NCI-H82 (cell line): ENCODE results near the gene SF3B5.
A peak's percentile ranks its signal among the peaks of the same experiment; 100 is the strongest.
"Not testable (repeated sequence)": the region's sequence is repeated elsewhere in the genome, so short reads cannot be mapped to it uniquely, and the experiment has no call there.

Experiments used
- DNase-seq: peaks from one replicate; lab custom pipeline; 2025; lab: John Stamatoyannopoulos, UW

The SF3B5 gene

DNA sequence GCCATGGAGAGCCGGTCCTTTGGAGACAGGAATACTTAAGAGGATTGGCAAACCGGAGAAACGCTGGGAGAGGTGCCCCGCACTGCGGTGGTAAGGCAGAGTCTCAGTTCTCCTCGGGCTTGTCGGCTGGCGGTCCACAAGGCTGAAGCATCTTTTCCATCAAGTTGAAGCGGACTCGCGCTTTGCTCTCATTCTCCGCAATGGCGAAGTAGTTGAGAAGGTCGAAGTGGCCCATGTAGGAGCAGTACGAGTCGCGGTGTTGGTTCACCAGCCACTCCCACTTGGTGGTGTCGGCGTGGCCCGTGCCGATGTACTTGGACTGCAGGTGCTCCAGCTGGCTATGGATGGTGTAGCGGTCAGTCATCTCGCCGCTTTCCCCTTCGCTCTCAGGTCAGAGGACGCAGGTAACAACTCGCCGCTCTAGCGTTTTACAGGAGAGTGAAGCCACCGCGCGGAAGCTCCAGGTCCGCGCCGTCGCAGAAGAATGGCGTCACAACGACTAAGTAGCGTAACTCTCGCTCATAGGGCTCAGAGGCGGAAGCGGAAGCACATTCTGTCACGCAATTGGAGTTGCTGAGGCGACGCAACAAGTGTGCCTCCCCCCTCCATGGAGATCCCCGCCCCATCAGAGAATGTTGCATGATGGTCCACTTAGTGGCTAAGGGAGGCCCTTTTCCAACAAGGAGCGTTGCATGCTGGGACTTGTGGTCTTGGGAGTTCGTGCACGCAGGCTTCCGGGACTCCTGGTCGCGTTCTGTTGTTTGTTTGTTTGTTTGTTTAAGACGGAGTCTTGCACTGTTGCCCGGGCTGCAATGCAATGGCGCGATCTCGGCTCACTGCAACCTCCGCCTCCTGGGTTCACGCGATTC, at the start of gene SF3B5:
Gene SF3B5 (minus strand): TSS at position 440 of the 869 bp plus-strand sequence. CDS start 76 bp downstream, at position 364.
- peak; percentile 100 for DNase-seq

GRCh38 chr6:144144996-144145395, 49.6 kb upstream of the SF3B5 start:
- DNase-seq = no peak

DNA sequence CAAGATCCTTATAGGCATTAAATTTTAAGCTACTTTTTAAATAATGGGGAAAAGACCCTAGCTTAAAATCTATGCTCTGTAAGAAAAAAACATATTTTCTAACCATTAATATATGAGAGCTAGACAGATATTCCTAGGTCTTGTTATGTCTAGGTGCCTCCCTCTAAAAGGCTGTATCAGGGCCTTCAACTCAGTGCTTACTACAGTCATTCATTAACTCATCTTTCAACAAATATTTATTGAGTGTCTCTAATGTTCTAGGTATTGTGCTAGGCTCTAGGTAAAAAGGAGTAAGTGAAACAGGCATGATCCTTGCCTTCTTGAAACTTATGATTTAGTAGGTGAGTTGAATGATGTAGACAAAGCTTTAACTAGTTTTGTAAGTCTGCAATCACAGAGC, 48.5 kb upstream of the SF3B5 start:
- no peak for DNase-seq

GRCh38 chr6:144143106-144143505, 47.7 kb upstream of the SF3B5 start:
- no peak for DNase-seq

DNA sequence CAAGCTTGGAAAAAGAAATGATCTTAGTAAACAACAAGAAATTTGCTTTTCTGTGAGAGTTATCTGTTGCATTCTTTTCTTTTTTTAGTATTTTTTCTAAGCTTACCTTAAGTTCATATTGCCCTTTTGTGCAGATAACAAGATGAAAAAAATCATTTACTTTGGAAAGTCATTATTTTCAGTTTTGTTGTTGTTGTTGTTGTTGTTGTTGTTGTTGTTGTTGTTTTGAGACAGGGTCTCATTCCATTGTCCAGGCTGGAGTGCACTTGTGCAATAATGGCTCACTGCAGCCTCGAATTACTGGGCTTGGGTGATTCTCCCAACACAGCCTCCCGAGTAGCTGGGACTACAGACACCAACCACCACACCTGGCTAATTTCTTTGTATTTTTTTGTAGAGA, 46.1 kb upstream of the SF3B5 start:
- DNase-seq = no peak

GRCh38 chr6:144140867-144141266, 45.5 kb upstream of the SF3B5 start:
- DNase-seq = no peak

GRCh38 chr6:144139817-144140216, 44.4 kb upstream of the SF3B5 start:
- no peak for DNase-seq

DNA sequence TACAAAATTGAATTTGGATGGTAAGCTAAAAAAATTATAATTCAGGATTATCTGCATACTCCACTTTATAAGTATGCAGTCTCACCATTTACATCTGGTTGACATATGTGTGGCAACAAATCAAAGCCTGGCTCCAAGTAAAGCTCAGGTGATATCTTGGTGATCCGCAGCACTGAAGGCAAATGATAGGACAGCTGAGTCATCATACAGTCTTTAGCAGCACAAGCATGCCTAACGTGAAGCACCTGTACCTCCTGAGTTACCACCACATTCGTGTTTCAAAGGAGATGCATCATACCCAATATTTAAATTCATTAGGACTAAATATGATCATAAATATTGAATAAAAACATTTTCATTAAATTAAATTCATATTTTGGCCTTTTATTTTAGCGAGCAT, 43.2 kb upstream of the SF3B5 start:
- DNase-seq = no peak

- DNase-seq = no peak
These were observed 39.4 kb upstream of the SF3B5 start for GRCh38 chr6:144134737-144135136.

- DNase-seq = no peak
These were observed 38.8 kb upstream of the SF3B5 start for GRCh38 chr6:144134176-144134575.

DNA sequence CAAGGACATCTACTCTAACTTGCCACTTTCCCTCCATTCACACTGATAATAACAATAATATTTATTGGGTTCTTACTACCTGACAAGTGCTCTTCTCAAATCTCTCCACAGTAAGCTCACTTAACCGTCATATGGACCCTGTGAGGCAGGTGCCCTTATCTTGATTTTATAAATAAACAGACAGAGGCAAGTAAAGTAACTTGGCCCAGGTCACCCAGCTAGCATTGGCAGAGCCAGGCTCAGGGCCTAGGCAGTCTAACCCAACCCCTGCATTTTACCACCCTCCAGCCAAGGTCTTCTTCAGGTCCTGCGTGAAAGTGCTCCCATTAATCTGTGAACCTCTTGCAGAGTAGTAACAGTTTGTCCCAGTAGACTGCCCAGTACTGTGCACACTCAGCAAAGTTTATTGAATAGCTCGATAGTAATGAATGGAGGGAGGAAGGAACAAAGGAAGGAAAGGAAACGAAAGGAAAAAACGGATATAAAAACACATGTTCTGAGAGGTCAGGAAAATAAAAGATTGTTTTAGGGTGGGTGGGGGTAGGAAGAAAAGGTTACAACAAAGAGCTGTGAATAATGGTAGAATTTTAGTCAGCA, 38.0 kb upstream of the SF3B5 start:
- no peak for DNase-seq

DNA sequence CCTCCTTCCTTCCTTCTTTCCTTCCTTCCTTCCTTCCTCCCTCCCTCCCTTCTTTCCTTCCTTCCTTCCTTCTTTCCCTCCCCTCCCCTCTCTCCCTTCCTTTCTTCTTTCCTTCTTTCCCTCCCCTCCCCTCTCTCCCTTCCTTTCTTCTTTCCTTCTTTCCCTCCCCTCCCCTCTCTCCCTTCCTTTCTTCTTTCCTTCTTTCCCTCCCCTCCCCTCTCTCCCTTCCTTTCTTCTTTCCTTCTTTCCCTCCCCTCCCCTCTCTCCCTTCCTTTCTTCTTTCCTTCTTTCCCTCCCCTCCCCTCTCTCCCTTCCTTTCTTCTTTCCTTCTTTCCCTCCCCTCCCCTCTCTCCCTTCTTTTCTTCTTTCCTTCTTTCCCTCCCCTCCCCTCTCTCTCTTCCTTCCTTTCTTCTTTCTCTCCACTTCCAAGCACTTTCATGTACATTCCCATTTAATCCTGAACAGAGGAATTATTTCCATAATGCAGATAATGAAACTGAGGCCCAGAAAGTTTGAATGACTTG, 36.9 kb upstream of the SF3B5 start:
- not testable (repeated sequence) for DNase-seq

GRCh38 chr6:144131248-144131709, 35.9 kb upstream of the SF3B5 start:
- no peak for DNase-seq

DNA sequence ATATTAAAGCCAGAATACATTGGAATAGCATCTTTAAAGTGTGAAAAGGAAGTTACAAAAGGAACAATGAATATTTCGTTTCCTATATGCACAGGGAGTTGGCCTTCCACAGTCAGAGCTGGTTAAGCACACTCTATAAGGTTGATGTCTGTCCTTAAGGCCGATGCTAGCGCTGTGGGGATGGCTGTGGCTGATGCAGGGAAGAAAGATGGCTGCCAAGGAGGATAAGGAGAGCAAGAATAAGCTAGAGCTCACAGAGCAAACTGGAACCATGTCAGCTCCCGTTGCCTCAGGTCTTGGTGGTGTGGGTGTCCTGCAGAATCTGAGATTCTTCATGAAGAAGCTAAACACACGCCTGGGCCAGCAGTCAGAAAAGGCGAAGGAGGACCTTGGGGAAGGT, 34.1 kb upstream of the SF3B5 start:
- no peak for DNase-seq

DNA sequence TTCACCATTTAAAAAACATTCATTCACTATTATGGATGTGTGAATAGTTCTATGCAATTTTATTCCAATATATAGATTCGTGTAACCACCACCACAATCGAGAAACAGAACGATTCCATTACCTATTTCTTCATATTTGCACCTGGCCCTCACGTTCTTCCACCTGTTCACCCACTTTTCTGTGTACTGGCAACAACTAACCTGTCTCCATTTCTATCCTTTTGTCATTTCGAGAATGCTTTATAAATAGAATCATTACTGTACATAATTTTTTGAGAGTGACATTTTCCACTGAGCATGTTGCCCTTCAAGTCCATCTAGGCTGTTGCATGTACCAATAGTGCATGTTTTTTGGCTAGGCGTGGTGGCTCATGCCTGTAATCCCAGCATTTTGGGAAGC, 31.7 kb upstream of the SF3B5 start:
- DNase-seq = no peak

DNA sequence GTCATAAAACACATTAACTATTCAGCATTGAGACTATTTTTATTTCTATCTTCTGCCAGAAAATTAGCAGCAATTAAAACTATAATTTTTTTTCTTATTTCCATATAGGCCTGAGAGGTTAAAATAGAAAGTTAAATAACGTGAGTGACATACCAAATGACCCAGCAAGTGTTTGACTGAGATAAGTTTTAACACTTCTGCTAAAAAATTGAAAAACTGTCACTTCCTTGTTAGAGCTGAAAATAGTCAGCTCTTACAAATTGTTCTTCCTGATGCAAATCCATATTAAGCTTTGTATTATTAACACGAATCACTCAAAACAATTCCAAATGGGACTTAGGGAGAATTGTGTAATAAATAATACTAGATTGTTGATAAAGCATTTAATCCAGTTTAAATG, 28.5 kb upstream of the SF3B5 start:
- DNase-seq = no peak

GRCh38 chr6:144123421-144123820, 28.0 kb upstream of the SF3B5 start:
- no peak for DNase-seq

DNA sequence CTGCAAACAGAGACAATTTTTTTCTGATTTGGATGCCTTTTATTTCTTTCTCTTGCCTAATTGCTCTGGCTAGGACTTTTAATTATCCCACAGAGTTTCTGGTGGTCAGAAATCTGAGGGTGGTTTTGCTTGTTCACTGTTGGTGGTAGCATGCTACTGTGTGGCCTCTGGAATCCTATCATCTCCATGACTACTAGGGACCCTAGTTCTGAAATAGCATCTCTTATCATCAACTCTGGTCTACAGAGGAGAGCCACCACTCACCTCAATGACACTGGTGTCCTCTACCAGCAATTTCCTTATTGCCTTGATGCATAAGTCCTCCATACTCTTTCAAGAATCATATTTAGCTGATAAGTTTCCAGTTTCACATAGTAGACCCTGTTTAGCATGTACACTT, 27.5 kb upstream of the SF3B5 start:
- DNase-seq = no peak

DNA sequence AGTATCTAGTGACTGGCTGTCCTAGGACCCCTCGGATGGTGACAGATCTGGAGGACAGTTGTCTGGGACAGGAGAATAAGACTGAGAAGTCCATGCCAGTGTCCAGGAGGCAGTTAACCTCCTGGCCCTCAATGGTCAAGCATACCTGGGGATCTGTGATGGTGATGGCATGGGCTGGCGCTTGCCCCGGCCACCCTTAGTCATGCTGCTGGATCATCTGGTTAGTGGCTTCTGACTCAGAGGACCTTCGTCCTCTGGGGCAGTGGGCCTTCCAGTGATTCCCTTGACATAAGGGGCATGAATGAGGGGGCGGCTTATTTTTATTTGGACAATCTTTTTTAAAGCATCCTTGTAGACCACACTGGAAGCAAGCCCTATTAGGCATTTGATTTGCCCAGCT, 24.0 kb upstream of the SF3B5 start:
- no peak for DNase-seq

- no peak for DNase-seq
These were observed 19.8 kb upstream of the SF3B5 start for GRCh38 chr6:144115219-144115618.

DNA sequence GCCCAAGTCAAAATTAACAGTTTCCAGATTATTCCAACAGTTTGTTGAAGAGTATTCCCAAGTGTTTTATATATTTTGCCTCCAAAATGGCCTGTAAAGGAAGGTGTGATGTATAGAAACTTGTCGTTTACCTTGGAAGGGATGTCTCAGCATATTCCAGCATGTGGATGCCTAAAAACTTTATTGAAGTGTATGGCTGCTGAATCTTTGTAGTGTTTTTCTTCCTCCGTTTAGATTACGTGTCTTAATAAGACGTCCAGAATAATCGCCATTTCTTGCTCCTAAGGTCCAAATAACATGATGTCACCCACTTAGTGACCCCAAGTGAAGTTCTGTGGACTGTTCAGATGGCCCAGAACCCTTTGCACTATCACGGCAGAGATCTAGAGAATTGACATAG, 18.0 kb upstream of the SF3B5 start:
- DNase-seq = no peak

DNA sequence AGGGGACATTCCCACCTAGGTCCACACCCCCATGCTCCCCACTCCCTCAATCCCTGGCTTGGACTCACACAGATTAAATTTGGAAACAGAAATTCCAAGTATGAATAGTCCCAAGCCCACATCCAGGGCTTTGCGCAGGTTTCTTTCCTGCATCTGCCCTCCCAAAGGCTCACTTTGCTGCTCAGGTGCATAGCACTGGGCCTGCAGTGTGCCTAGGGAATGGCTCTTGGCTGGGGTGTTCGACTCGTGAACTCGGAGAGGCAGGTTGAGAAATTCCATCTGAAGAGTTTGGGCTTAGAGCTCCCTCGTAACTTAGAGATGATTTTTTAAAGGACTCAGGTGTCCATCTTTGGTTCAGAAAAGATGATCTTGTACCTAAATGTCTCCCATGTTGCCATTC, 14.8 kb upstream of the SF3B5 start:
- no peak for DNase-seq

DNA sequence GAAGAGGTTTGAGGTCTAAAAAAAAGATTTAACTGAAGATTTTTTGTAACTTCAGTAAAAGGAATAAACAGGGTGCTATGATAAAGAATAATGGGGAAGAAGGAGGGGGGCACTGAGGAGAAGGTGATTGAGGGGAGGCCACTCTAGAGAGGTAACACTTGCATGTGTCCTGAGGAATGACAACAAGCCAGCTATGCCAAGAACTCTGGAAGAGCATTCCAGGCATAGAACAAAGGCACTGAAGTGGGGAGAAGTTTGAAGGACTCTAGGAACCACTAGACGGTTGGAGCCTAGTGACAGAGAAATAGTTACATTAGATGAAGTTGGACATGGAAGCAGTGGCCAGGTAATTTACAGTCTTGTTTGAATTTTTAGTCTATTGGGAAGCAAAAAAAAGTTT, 10.8 kb upstream of the SF3B5 start:
- DNase-seq = no peak
